Keratinocyte (primary cell): Measurements from ENCODE around the gene CD79A. TPM values are rescaled to one million over a fixed set of nuclear protein-coding genes. Genes with fewer than 3 reads are reported as not detected.

Experiments
- DNase-seq: peaks from one replicate; pipeline ENCODE4 v3.0.0-alpha.2; 2011; ENCODE audit warnings: low read depth, missing footprints, low spot score
- FAIRE-seq: peaks from 2 replicates; lab custom pipeline; 2011; peaks lifted over from hg19 to GRCh38; lab: Jason Lieb, UNC
- H2AFZ ChIP-seq: 2 replicates; pipeline ENCODE4 v1.6.0; 2012; ENCODE audit warnings: low read length, control low read depth, inconsistent platforms; ENCODE audit not compliant: control insufficient read depth
- H3K27ac ChIP-seq: 2 replicates; pipeline ENCODE4 v1.5.1; 2011; ENCODE audit warnings: low read length; ENCODE audit not compliant: control insufficient read depth, insufficient read depth
- H3K27me3 ChIP-seq: 3 replicates; pipeline ENCODE4 v1.6.0; 2011; ENCODE audit warnings: low read length; ENCODE audit not compliant: control insufficient read depth, insufficient read depth; ENCODE audit errors: extremely low read depth
- H3K36me3 ChIP-seq, 2 experiments: 2 replicates in 1 of 2; 3 replicates in 1 of 2; pipeline ENCODE4 v1.5.1; 2011; ENCODE audit warnings: low read length in 2 of 2, mild to moderate bottlenecking in 1 of 2; ENCODE audit not compliant: control insufficient read depth in 2 of 2, insufficient read depth in 2 of 2; ENCODE audit errors: extremely low read depth in 1 of 2
- H3K4me1 ChIP-seq: 3 replicates; pipeline ENCODE4 v1.5.1; 2011; ENCODE audit warnings: low read length; ENCODE audit not compliant: control insufficient read depth, insufficient read depth; ENCODE audit errors: extremely low read depth
- H3K4me2 ChIP-seq: 3 replicates; pipeline ENCODE4 v1.6.0; 2011; ENCODE audit warnings: low read depth, low read length; ENCODE audit not compliant: control insufficient read depth, insufficient read depth; ENCODE audit errors: extremely low read depth
- H3K4me3 ChIP-seq, 3 experiments: fragments of 200-600 bp in 1 of 3; sonication (generic) in 1 of 3; 2 replicates in 2 of 3; 3 replicates in 1 of 3; pipeline ENCODE4 v1.5.1; 2011 to 2016; ENCODE audit warnings: low read length in 3 of 3, mild to moderate bottlenecking in 3 of 3, control low read depth in 2 of 3, inconsistent platforms in 1 of 3, low read depth in 1 of 3, mixed read lengths in 1 of 3, mixed run types in 1 of 3, moderate library complexity in 1 of 3; ENCODE audit not compliant: control insufficient read depth in 2 of 3, insufficient read depth in 2 of 3; ENCODE audit errors: extremely low read depth in 1 of 3
- H3K79me2 ChIP-seq: 2 replicates; pipeline ENCODE4 v1.6.0; 2012; ENCODE audit warnings: low read length; ENCODE audit not compliant: control insufficient read depth, insufficient read depth
- H3K9ac ChIP-seq: 3 replicates; pipeline ENCODE4 v1.6.0; 2011; ENCODE audit warnings: low read length; ENCODE audit not compliant: control insufficient read depth, insufficient read depth; ENCODE audit errors: extremely low read depth
- H3K9me1 ChIP-seq: 3 replicates; pipeline ENCODE4 v1.6.0; 2011; ENCODE audit warnings: low read length; ENCODE audit not compliant: control insufficient read depth, insufficient read depth; ENCODE audit errors: extremely low read depth
- H3K9me3 ChIP-seq: 2 replicates; pipeline ENCODE4 v1.5.1; 2012; ENCODE audit warnings: low read depth, low read length; ENCODE audit not compliant: control insufficient read depth
- H4K20me1 ChIP-seq: 3 replicates; pipeline ENCODE4 v1.6.0; 2011; ENCODE audit warnings: low read length; ENCODE audit not compliant: control insufficient read depth, insufficient read depth; ENCODE audit errors: extremely low read depth
- EZH2 ChIP-seq: IDR thresholded peaks from one replicate; pipeline ENCODE4 v1.6.1; 2012; ENCODE audit warnings: inconsistent platforms, mild to moderate bottlenecking, low read length, moderate library complexity
- dilution Hi-C: fragments of 300-500 bp; cut with MboI; formaldehyde crosslinking; loops from one replicate; pipeline ENCODE4 v1.7.0; 2020; ENCODE audit warnings: low sequenced_read_pairs; ENCODE audit not compliant: extremely low pct_ligation_motif_present
- polyA plus RNA-seq, 5 experiments: library from polyadenylated mRNA; depleted of rRNA in 3 of 5; stranded (reverse) in 3 of 5; stranded (forward) in 1 of 5; unstranded in 1 of 5; fragments of >200 nt; gene quantifications; 1 replicate in 1 of 5; 2 replicates in 3 of 5; 3 replicates in 1 of 5; pipeline versions ENCODE4 v1.2.1 to v1.2.3, GENCODE V29; 2011 to 2012; ENCODE audit warnings: missing spikeins in 2 of 5, low read depth in 1 of 5, low replicate concordance in 1 of 5
- TF ChIP-seq, protein P1 (sequence below), 3 experiments: IDR thresholded peaks in 1 of 3; conservative IDR thresholded peaks in 1 of 3; optimal IDR thresholded peaks in 1 of 3; 2 replicates in 2 of 3; 3 replicates in 1 of 3; pipeline versions ENCODE3 to v1.5.1; 2011; ENCODE audit warnings: low read length in 3 of 3, mild to moderate bottlenecking in 3 of 3, moderate library complexity in 2 of 3, control low read depth in 1 of 3, inconsistent platforms in 1 of 3; ENCODE audit not compliant: insufficient read depth in 2 of 3; ENCODE audit errors: extremely low read depth in 1 of 3

The CD79A gene
- polyA plus RNA-seq, 1 donor (not counting 4 experiments of a cell fraction or from before 2014, with no cell fraction given), result 0.07 TPM

DNA sequence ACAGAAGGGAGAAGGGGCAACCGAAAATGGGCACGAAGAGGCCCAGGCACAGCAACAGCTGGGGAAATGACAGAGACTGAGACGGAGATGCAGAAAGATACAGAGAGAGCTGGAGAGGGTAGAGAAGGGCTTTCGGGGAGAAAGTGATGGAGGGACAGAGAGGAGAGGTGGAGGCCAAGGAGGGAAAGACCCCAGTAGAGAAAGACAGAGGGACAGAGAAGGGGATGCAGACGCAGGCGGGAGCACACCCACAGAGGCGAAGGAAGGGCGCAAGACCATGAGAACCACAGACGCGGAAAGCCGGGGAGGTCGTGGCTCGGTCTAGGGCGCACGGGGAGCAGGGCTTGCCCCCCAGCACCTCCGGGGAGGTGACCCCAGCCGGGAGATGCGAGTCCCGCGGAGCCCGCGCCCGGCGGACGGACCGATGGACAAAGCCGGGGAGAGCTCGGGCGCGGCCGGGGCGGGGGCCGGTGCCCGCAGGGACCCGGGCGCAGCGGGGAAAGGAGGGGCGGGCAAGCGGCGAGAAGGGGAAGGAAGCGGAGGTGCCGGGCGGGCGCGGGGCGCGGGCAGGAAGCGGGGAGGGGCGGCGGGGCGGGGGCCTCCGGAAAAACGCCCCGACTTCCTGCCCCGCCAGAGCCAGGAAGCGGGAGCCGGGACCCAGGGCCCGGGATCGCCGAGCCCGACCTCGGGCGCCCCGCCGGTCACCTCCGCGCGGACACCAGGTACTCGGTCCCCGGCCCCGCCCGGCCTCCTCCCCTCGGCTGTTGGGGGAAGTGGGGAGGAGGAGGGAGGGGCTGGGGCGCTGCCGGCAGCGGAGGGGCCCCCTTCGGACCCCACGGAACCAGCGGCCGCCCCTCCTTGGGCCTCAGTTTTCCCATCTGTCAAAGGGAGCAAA, 5.7 kb downstream of the CD79A start, which contains the start of gene ARHGEF1:
Gene ARHGEF1, plus strand, starts transcription at position 617 of the 895 bp plus-strand sequence. CDS start 4,899 bp downstream, outside the sequence.
- Histone ChIP-seq H3K4me2 (peak within 1 kb of the TSS; percentile 85), H3K27ac (peak within 1 kb of the TSS; percentile 81), H3K9me1 (peaks cover 6% of the 10 kb centered on the region), H3K79me2 (peaks cover 32% of the 10 kb centered on the region), H3K4me1 (peaks cover 37% of the 10 kb centered on the region), H4K20me1 (no peaks in the 10 kb centered on the region), H3K9ac (peak within 1 kb of the TSS; percentile 92), H3K36me3 (peaks cover 0 to 1% of the 10 kb centered on the region in 2 experiments), H2AFZ (peak within 1 kb of the TSS; percentile 51), H3K4me3 (peak within 1 kb of the TSS; percentile 94 to 99 (median 99)), H3K9me3 (no peaks in the 10 kb centered on the region), H3K27me3 (peaks cover 2% of the 10 kb centered on the region)
- DNase-seq (no peak), FAIRE-seq (no peak)
- TF ChIP-seq, protein P1, sequence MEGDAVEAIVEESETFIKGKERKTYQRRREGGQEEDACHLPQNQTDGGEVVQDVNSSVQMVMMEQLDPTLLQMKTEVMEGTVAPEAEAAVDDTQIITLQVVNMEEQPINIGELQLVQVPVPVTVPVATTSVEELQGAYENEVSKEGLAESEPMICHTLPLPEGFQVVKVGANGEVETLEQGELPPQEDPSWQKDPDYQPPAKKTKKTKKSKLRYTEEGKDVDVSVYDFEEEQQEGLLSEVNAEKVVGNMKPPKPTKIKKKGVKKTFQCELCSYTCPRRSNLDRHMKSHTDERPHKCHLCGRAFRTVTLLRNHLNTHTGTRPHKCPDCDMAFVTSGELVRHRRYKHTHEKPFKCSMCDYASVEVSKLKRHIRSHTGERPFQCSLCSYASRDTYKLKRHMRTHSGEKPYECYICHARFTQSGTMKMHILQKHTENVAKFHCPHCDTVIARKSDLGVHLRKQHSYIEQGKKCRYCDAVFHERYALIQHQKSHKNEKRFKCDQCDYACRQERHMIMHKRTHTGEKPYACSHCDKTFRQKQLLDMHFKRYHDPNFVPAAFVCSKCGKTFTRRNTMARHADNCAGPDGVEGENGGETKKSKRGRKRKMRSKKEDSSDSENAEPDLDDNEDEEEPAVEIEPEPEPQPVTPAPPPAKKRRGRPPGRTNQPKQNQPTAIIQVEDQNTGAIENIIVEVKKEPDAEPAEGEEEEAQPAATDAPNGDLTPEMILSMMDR (optimal IDR thresholded peaks at IDR 0.05 in 1 of 3, IDR thresholded peaks at IDR 0.05 in 1 of 3, conservative IDR thresholded peaks at IDR 0.05 in 1 of 3; ENCODE audit: extremely low read depth in 1 of 3, insufficient read depth in 2 of 3, low read length in 3 of 3), result no peak
- TF ChIP-seq EZH2, result no peak
- dilution Hi-C loops, result no loop called here

DNA sequence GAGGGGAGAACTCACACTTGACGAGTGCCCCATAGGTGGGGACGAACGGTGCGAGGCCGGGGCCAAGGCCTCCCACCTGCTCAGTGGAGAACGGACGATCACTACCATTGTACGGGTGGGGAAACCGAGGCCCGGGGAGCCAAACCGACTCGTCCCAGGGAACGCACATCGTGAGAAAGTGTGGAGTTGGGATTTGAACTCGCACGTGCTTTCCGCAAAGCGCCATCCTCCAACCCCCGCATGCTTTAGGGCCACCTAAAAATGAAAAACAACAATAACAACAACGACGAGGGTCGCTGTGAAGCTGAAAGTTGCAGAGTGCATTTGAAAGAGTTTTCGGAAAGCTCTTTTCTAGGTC, 6.4 kb downstream of the CD79A start:
- H3K4me2 ChIP-seq, result peak overlapping the region; percentile 85
- peak overlapping the region; percentile 44 for H2AFZ ChIP-seq
- peaks cover 6% of the 10 kb centered on the region for H3K9me1 ChIP-seq
- no peaks in the 10 kb centered on the region for H3K9me3 ChIP-seq
- H3K79me2 ChIP-seq, result peaks cover 37% of the 10 kb centered on the region
- H3K27ac ChIP-seq, result peak overlapping the region; percentile 81
- peak overlapping the region; percentile 92 for H3K9ac ChIP-seq
- H3K27me3 ChIP-seq, result no peaks in the 10 kb centered on the region
- FAIRE-seq (peak; percentile 20), DNase-seq (no peak)
- dilution Hi-C loops, result no loop called here
- no peaks in the 10 kb centered on the region for H4K20me1 ChIP-seq
- peaks cover 43% of the 10 kb centered on the region for H3K4me1 ChIP-seq
- H3K36me3 ChIP-seq, result peaks cover 3 to 4% of the 10 kb centered on the region in 2 experiments
- no peak for TF ChIP-seq EZH2
- TF ChIP-seq, protein P1 (optimal IDR thresholded peaks at IDR 0.05 in 1 of 3, IDR thresholded peaks at IDR 0.05 in 1 of 3, conservative IDR thresholded peaks at IDR 0.05 in 1 of 3; ENCODE audit: extremely low read depth in 1 of 3, insufficient read depth in 2 of 3, low read length in 3 of 3), result no peak
- H3K4me3 ChIP-seq, result peak overlapping the region; percentile 94 to 99 (median 99)
